ENCODE measurements around the gene KCNG1. TPM values are rescaled to one million over a fixed set of nuclear protein-coding genes. Genes with fewer than 3 reads are reported as not detected.

KCNG1 gene
- total RNA-seq, 1 donor from 2014 or later, result 4.4 TPM

GRCh38 chr20:51022227-51022802, 592 bp downstream of the KCNG1 start:
- Mint-ChIP-seq H3K4me3 (ENCODE audit: unreplicated experiment) (peak overlapping the region; percentile 33), H3K27me3 (ENCODE audit: unreplicated experiment) (peaks cover 11% of the 10 kb centered on the region), H3K9me3 (ENCODE audit: unreplicated experiment) (no peaks in the 10 kb centered on the region), H3K36me3 (ENCODE audit: low read depth, unreplicated experiment) (peaks cover under 1% of the 10 kb centered on the region), H3K27ac (ENCODE audit: unreplicated experiment) (no peak overlapping the region), H3K4me1 (ENCODE audit: unreplicated experiment) (peaks cover 17% of the 10 kb centered on the region)
- TF ChIP-seq, protein P1, sequence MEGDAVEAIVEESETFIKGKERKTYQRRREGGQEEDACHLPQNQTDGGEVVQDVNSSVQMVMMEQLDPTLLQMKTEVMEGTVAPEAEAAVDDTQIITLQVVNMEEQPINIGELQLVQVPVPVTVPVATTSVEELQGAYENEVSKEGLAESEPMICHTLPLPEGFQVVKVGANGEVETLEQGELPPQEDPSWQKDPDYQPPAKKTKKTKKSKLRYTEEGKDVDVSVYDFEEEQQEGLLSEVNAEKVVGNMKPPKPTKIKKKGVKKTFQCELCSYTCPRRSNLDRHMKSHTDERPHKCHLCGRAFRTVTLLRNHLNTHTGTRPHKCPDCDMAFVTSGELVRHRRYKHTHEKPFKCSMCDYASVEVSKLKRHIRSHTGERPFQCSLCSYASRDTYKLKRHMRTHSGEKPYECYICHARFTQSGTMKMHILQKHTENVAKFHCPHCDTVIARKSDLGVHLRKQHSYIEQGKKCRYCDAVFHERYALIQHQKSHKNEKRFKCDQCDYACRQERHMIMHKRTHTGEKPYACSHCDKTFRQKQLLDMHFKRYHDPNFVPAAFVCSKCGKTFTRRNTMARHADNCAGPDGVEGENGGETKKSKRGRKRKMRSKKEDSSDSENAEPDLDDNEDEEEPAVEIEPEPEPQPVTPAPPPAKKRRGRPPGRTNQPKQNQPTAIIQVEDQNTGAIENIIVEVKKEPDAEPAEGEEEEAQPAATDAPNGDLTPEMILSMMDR (IDR thresholded peaks at IDR 0.05; ENCODE audit: unreplicated experiment), result no peak
- DNase-seq (ENCODE audit: low spot score), result peak; percentile 21

- peaks cover 3% of the 10 kb centered on the region for H3K36me3 Mint-ChIP-seq (ENCODE audit: low read depth, unreplicated experiment)
- DNase-seq (ENCODE audit: low spot score), result no peak
- peaks cover 16% of the 10 kb centered on the region for H3K4me1 Mint-ChIP-seq (ENCODE audit: unreplicated experiment)
- H3K4me3 Mint-ChIP-seq (ENCODE audit: unreplicated experiment), result peak overlapping the region; percentile 33
- peaks cover 12% of the 10 kb centered on the region for H3K27me3 Mint-ChIP-seq (ENCODE audit: unreplicated experiment)
- peak overlapping the region; percentile 45 for H3K27ac Mint-ChIP-seq (ENCODE audit: unreplicated experiment)
- no peaks in the 10 kb centered on the region for H3K9me3 Mint-ChIP-seq (ENCODE audit: unreplicated experiment)
- TF ChIP-seq, protein P1 (IDR thresholded peaks at IDR 0.05; ENCODE audit: unreplicated experiment), result no peak
Measured at GRCh38 chr20:51021067-51022025, 1.6 kb downstream of the KCNG1 start.

DNA sequence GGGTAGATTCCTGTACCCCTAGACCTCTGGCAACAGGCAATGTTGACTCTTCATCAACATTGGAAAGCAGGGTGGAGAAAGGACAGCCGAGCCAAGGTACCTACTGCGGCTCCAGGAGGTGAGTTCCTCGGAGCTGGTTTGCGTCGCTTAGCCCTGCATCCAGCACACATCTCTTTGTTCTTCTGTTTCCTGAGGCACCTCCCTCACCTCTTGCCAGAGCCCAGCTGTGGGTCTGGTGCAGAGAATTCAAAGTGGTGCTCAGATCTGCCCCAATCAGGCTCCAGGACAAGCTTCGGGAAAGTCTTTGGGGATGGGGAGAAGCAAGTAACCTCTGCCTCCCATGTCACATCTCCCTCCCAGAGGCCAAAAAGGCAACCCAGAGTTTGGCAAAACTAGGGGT, 2.2 kb downstream of the KCNG1 start:
- peaks cover 16% of the 10 kb centered on the region for H3K4me1 Mint-ChIP-seq (ENCODE audit: unreplicated experiment)
- TF ChIP-seq, protein P1 (IDR thresholded peaks at IDR 0.05; ENCODE audit: unreplicated experiment), result no peak
- peaks cover 12% of the 10 kb centered on the region for H3K27me3 Mint-ChIP-seq (ENCODE audit: unreplicated experiment)
- H3K36me3 Mint-ChIP-seq (ENCODE audit: low read depth, unreplicated experiment), result peaks cover 3% of the 10 kb centered on the region
- no peak overlapping the region for H3K4me3 Mint-ChIP-seq (ENCODE audit: unreplicated experiment)
- no peak overlapping the region for H3K27ac Mint-ChIP-seq (ENCODE audit: unreplicated experiment)
- DNase-seq (ENCODE audit: low spot score), result no peak
- H3K9me3 Mint-ChIP-seq (ENCODE audit: unreplicated experiment), result no peaks in the 10 kb centered on the region

DNA sequence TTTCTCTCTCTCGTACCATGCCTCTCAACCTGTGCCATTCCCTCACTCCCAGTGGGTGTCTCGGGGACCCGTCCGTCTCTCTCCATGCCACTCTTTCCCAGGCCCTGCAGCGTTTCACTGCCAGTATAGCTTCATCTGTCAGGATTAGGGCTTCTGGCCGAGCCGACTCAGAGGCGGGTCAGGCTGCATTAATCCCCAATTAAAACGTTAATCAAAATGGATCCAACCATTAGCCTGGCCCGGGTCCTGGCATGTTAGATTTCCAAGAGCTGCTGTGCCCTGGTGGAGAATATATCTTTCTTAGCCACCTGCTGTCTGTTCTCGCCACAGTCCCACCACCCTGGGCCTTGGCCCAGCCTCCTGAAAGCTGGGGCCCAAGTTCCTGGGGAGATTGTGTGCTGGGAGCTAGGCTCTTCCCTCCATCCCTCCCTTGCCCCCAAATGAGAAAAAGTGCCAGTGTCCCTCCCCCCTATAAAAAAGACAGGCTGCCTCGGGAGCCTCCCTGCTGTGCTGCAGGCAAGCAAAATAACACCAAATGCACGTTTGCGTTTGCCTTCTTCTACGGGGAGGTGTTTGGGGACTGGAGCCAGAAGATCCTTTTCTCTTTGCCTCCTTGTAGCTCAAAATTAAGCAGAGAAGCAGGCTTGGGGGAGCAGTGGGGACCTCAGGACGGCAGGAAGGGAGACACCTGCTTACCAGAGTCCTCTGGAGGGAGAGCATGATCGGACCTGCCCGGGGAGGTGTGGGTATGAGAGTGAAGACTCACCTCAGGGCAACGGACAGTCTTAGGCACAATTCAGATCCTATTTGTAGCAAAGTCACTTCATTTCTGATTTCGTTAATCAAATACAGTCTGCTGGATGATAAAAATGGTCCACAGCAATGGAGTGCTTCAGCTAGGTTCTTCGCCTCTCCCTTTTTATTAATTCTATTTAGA, 3.0 kb downstream of the KCNG1 start:
- no peak overlapping the region for H3K27ac Mint-ChIP-seq (ENCODE audit: unreplicated experiment)
- H3K4me1 Mint-ChIP-seq (ENCODE audit: unreplicated experiment), result peaks cover 18% of the 10 kb centered on the region
- H3K4me3 Mint-ChIP-seq (ENCODE audit: unreplicated experiment), result no peak overlapping the region
- no peak for DNase-seq (ENCODE audit: low spot score)
- peaks cover 12% of the 10 kb centered on the region for H3K27me3 Mint-ChIP-seq (ENCODE audit: unreplicated experiment)
- TF ChIP-seq, protein P1 (IDR thresholded peaks at IDR 0.05; ENCODE audit: unreplicated experiment), result no peak
- H3K9me3 Mint-ChIP-seq (ENCODE audit: unreplicated experiment), result no peaks in the 10 kb centered on the region
- H3K36me3 Mint-ChIP-seq (ENCODE audit: low read depth, unreplicated experiment), result peaks cover 3% of the 10 kb centered on the region

Data from endothelial cell (in vitro differentiated cells).